HepG2 (cell line): ENCODE results near the gene ATOSB. TPM values are rescaled to one million over a fixed set of nuclear protein-coding genes. Genes with fewer than 3 reads are reported as not detected.

ENCODE experiments used
- ARID2 ChIP-seq: sonication (generic); formaldehyde crosslinking; IDR thresholded peaks from 2 replicates; pipeline ENCODE4 v1.8.1; 2022; ENCODE audit warnings: mild to moderate bottlenecking, missing genetic modification reagents, borderline replicate concordance
- ARID4A ChIP-seq: sonication (generic); formaldehyde crosslinking; IDR thresholded peaks from 2 replicates; pipeline ENCODE4 v1.5.0; 2020; ENCODE audit warnings: mild to moderate bottlenecking, missing genetic modification reagents, borderline replicate concordance
- RFX3 ChIP-seq: IDR thresholded peaks from 2 replicates; pipeline ENCODE4 v1.6.1; 2016; ENCODE audit warnings: missing biosample characterization, missing genetic modification reagents
- RFXAP ChIP-seq: sonication (generic); formaldehyde crosslinking; IDR thresholded peaks from 2 replicates; pipeline ENCODE4 v1.4.0; 2020; ENCODE audit warnings: missing genetic modification reagents, borderline replicate concordance
- YEATS2 ChIP-seq: sonication (generic); formaldehyde crosslinking; IDR thresholded peaks from 2 replicates; pipeline ENCODE4 v1.4.0; 2020; ENCODE audit warnings: missing genetic modification reagents, borderline replicate concordance
- ZFP91 ChIP-seq: sonication (generic); formaldehyde crosslinking; IDR thresholded peaks from 2 replicates; pipeline ENCODE4 v1.9.0; 2022; ENCODE audit warnings: missing genetic modification reagents, mild to moderate bottlenecking, borderline replicate concordance
- ZNF264 ChIP-seq: sonication (generic); formaldehyde crosslinking; IDR thresholded peaks from 2 replicates; pipeline ENCODE4 v1.4.0; 2020; ENCODE audit warnings: missing genetic modification reagents
- ZNF543 ChIP-seq: sonication (generic); formaldehyde crosslinking; IDR thresholded peaks from 2 replicates; pipeline ENCODE4 v1.4.0; 2020; ENCODE audit warnings: mild to moderate bottlenecking, missing genetic modification reagents
- ZSCAN25 ChIP-seq: sonication (generic); formaldehyde crosslinking; IDR thresholded peaks from 2 replicates; pipeline ENCODE4 v1.8.0; 2022; ENCODE audit warnings: mild to moderate bottlenecking, missing genetic modification reagents
- polyA plus RNA-seq, 8 experiments: library from polyadenylated mRNA; depleted of rRNA in 3 of 8; stranded (reverse) in 7 of 8; unstranded in 1 of 8; fragments of >200 nt; fragmentation: Illumina TruSeq in 4 of 8; extraction: Trizol in 4 of 8; gene quantifications; 2 replicates each; pipeline versions ENCODE4 v1.2.1 to v1.2.3, GENCODE V29; 2011 to 2016; ENCODE audit warnings: low read depth in 4 of 8, missing spikeins in 1 of 8, mixed read lengths in 1 of 8; ENCODE audit not compliant: insufficient read depth in 1 of 8
- total RNA-seq, 5 experiments: library from RNA; depleted of rRNA; stranded (reverse); fragments of >200 nt; fragmentation: Illumina TruSeq; extraction: Trizol; gene quantifications; 2 replicates each; pipeline ENCODE4 v1.2.3, GENCODE V29; 2016; ENCODE audit warnings: low read depth in 1 of 5

The ATOSB gene
- total and polyA plus RNA-seq, 2 of the 13 experiments (the other 11 are each of a cell fraction or from before 2014, with no cell fraction given), result 1.9 to 6.4 TPM

- TF ChIP-seq ZNF543 (no peak), ZSCAN25 (CRISPR knock-in tag) (peak; percentile 11; the same call in 1 of the 2 replicates), RFX3 (CRISPR knock-in tag) (peak; percentile 68; the same call in 1 of the 2 replicates), YEATS2 (CRISPR knock-in tag) (peak; percentile 67; the same call in 1 of the 2 replicates), ZNF264 (peak; percentile 49; the same call in 1 of the 2 replicates), ARID2 (CRISPR knock-in tag) (no peak), ZFP91 (CRISPR knock-in tag) (no peak; the same call in 1 of the 2 replicates), ARID4A (CRISPR knock-in tag) (no peak; the same call in 1 of the 2 replicates), RFXAP (CRISPR knock-in tag) (peak; percentile 100)
Observed at GRCh38 chr9:35072461-35073278, 43.0 kb downstream of the ATOSB start, which contains the start of gene VCP (continued).
